NOMO-1 (cell line): ENCODE measurements around the gene FGF14.
"Not testable (repeated sequence)": the region's sequence is repeated elsewhere in the genome, so short reads cannot be mapped to it uniquely, and the experiment has no call there.

Experiments
- DNase-seq, 2 experiments: peaks; one replicate each; lab custom pipeline; 2025; ENCODE audit not compliant: unreplicated experiment in 2 of 2; lab: John Stamatoyannopoulos, UW

FGF14 gene

GRCh38 chr13:102141625-102142472, 260.0 kb downstream of the FGF14 start:
- no peak for DNase-seq

- DNase-seq, result no peak
Observed at GRCh38 chr13:102139626-102140025, 262.2 kb downstream of the FGF14 start.

- no peak for DNase-seq
Observed at GRCh38 chr13:102138635-102139190, 263.1 kb downstream of the FGF14 start.

GRCh38 chr13:102137904-102138303, 263.9 kb downstream of the FGF14 start:
- not testable (repeated sequence) for DNase-seq

- DNase-seq, result no peak
Observed at GRCh38 chr13:102136735-102137296, 265.0 kb downstream of the FGF14 start.

- DNase-seq, result no peak
Observed at GRCh38 chr13:102132777-102133295, 269.0 kb downstream of the FGF14 start.

GRCh38 chr13:102131246-102131645, 270.6 kb downstream of the FGF14 start:
- DNase-seq, result no peak

- DNase-seq, result no peak
Observed at GRCh38 chr13:102128216-102128810, 273.5 kb downstream of the FGF14 start.

GRCh38 chr13:102127153-102127552, 274.7 kb downstream of the FGF14 start:
- DNase-seq, result no peak

GRCh38 chr13:102122147-102122546, 279.7 kb downstream of the FGF14 start:
- no peak for DNase-seq

GRCh38 chr13:102117175-102117831, 284.5 kb downstream of the FGF14 start:
- no peak for DNase-seq

GRCh38 chr13:102103469-102103868, 298.4 kb downstream of the FGF14 start:
- no peak for DNase-seq

- DNase-seq, result no peak
Observed at GRCh38 chr13:102100234-102100633, 301.6 kb downstream of the FGF14 start.

- DNase-seq, result no peak
Observed at GRCh38 chr13:102097708-102098107, 304.1 kb downstream of the FGF14 start.

GRCh38 chr13:102093288-102093687, 308.6 kb downstream of the FGF14 start:
- DNase-seq, result not testable (repeated sequence)

GRCh38 chr13:102091231-102091630, 310.6 kb downstream of the FGF14 start:
- DNase-seq, result no peak

- DNase-seq, result no peak
Observed at GRCh38 chr13:102090532-102090931, 311.3 kb downstream of the FGF14 start.

GRCh38 chr13:102089722-102090121, 312.1 kb downstream of the FGF14 start:
- DNase-seq, result no peak

GRCh38 chr13:102089177-102089576, 312.7 kb downstream of the FGF14 start:
- DNase-seq, result no peak

- DNase-seq, result no peak
Observed at GRCh38 chr13:102073251-102073650, 328.6 kb downstream of the FGF14 start.

- no peak for DNase-seq
Observed at GRCh38 chr13:102071711-102072110, 330.1 kb downstream of the FGF14 start.
